Right atrium auricular region (tissue), 2 donors: ENCODE measurements around the gene NET1. TPM values are rescaled to one million over a fixed set of nuclear protein-coding genes. Genes with fewer than 3 reads are reported as not detected.

Experiments used
- DNase-seq: peaks from one replicate; pipeline ENCODE4 v3.0.0-alpha.2; 2019; ENCODE audit warnings: low spot score
- H3K27ac ChIP-seq, 2 donors: fragments of 200-600 bp; sonication (generic); 1 replicate in 1 of 2; 2 replicates in 1 of 2; pipeline ENCODE4 v1.5.1; 2016 to 2019
- H3K27me3 ChIP-seq, 2 donors: fragments of 200-600 bp; sonication (generic); one replicate each; pipeline versions ENCODE4 v1.5.1 to v1.6.0; 2017 to 2019
- H3K36me3 ChIP-seq: fragments of 200-600 bp; sonication (generic); one replicate; pipeline ENCODE4 v1.5.1; 2016
- H3K4me1 ChIP-seq, 2 donors: fragments of 200-600 bp; sonication (generic); one replicate each; pipeline versions ENCODE4 v1.5.1 to v1.6.0; 2017 to 2019
- H3K4me3 ChIP-seq, 2 donors: fragments of 200-600 bp; sonication (generic); 1 replicate in 1 of 2; 2 replicates in 1 of 2; pipeline ENCODE4 v1.5.1; 2017 to 2019; ENCODE audit warnings: mild to moderate bottlenecking in 1 of 2, moderate library complexity in 1 of 2
- H3K9me3 ChIP-seq, 2 donors: fragments of 200-600 bp; sonication (generic); one replicate each; pipeline ENCODE4 v1.5.1; 2019
- total RNA-seq, 2 donors: library from RNA; depleted of rRNA; stranded (reverse); fragments of >200 nt; gene quantifications; one replicate each; pipeline ENCODE4 v1.1.0, GENCODE V29; 2016
- TF ChIP-seq, protein P1 (sequence below), 2 donors: fragments of 200-600 bp; sonication (generic); IDR thresholded peaks; one replicate each; pipeline ENCODE4 v1.5.1; 2019; ENCODE audit warnings: antibody characterized with exemption in 2 of 2

NET1 gene
- total RNA-seq, 2 donors from 2014 or later = 12.8 to 19.8 TPM

DNA sequence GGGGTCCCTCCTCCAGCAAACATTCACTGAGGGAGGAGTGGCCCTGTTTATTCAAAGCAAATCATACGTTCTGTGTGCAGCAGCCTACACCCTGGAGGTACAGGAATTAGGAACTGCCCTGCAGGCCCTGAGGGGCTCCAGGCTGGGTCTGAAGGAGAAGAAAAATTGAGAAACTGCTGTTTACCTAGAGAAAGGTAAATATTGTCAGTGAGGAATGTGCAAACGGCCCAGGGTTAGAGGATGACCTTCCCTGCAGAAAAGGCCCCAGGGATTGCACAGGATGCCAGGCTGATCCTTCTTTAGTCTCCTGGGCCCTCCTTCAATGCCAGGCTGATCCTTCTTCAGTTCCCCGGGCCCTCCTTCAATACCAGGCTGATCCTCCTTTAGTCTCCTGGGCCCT is 81.3 kb downstream of the NET1 start:
- H3K4me1 ChIP-seq = no peaks in the 10 kb centered on the region
- DNase-seq = no peak
- H3K4me3 ChIP-seq = no peak overlapping the region
- H3K27ac ChIP-seq = no peak overlapping the region
- H3K27me3 ChIP-seq = no peaks in the 10 kb centered on the region
- TF ChIP-seq, protein P1, sequence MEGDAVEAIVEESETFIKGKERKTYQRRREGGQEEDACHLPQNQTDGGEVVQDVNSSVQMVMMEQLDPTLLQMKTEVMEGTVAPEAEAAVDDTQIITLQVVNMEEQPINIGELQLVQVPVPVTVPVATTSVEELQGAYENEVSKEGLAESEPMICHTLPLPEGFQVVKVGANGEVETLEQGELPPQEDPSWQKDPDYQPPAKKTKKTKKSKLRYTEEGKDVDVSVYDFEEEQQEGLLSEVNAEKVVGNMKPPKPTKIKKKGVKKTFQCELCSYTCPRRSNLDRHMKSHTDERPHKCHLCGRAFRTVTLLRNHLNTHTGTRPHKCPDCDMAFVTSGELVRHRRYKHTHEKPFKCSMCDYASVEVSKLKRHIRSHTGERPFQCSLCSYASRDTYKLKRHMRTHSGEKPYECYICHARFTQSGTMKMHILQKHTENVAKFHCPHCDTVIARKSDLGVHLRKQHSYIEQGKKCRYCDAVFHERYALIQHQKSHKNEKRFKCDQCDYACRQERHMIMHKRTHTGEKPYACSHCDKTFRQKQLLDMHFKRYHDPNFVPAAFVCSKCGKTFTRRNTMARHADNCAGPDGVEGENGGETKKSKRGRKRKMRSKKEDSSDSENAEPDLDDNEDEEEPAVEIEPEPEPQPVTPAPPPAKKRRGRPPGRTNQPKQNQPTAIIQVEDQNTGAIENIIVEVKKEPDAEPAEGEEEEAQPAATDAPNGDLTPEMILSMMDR (IDR thresholded peaks at IDR 0.05) = no peak
- H3K9me3 ChIP-seq = peaks cover 0 to 9% of the 10 kb centered on the region in 2 donors
- H3K36me3 ChIP-seq = no peaks in the 10 kb centered on the region

DNA sequence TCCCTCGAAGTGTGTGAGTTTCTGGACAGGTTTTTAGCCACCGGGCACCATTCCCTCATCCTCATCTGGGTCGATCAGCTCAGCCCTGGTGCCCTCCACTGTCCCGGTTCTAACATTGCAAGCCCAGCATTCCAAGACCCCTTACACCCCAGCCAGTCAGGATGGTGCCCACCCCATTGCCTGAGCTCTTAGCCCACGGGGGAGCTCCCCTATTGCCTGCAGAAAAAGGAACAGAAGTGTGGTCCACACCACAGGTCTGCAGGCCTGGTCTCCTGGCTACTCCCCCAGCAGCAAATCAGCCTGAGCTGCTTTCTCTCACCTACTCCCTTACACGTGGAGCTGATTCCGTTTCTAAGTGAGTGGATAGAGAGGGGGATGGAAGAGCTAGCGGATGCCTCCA is 82.3 kb downstream of the NET1 start:
- H3K27me3 ChIP-seq = no peaks in the 10 kb centered on the region
- TF ChIP-seq, protein P1 (IDR thresholded peaks at IDR 0.05) = no peak
- H3K4me3 ChIP-seq = no peak overlapping the region
- H3K4me1 ChIP-seq = no peaks in the 10 kb centered on the region
- peaks cover 0 to 9% of the 10 kb centered on the region in 2 donors for H3K9me3 ChIP-seq
- no peak for DNase-seq
- H3K36me3 ChIP-seq = no peaks in the 10 kb centered on the region
- H3K27ac ChIP-seq = no peak overlapping the region

DNA sequence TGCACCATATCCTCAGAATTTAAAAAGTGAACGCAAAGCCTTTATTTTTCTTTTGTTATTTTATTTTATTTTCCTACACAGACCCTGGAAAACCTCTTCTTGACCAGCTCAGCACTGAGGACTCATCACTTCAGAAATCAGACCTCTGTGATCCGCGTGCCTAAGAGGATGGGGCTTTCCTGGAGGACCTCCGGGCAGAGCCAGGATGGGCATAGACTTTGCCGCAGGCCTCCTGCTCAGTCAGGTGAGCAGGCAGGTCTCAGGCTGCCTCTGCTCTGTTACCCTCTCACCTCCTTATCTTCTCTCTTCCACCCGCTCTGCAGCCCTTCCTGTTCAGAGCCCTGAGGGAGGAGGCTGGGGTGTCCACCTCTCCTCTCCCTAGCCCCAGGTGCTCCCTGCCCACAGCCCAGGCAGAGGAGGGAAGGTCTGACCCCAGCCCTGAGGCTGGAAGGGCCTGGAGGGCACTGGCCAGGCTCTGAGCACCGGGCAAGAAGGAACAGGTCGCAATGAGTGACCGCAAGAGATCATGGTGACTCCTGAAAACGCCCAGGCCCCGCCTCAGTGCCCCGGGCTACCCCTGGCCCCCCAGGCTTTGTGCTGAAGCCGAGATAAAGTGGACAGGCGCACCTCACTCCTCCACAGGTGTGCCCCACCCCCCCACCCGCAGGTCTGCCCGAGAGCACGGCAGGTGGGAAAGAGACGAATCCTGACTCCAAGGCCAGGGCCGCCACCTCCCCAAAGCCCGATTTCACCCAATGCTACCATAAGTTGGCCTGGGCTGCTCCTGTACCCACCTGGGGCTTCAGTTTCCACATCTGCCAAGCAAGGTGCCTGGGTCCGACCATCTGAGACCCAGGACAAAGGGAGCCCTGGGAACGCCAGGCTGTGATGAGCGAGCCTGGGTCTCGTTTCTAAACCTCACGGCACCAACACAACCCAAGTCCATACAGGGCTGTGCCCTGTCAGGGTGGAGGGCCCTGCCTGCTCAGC is 84.2 kb downstream of the NET1 start:
- H3K9me3 ChIP-seq = peaks cover 0 to 9% of the 10 kb centered on the region in 2 donors
- TF ChIP-seq, protein P1 (IDR thresholded peaks at IDR 0.05) = no peak

DNA sequence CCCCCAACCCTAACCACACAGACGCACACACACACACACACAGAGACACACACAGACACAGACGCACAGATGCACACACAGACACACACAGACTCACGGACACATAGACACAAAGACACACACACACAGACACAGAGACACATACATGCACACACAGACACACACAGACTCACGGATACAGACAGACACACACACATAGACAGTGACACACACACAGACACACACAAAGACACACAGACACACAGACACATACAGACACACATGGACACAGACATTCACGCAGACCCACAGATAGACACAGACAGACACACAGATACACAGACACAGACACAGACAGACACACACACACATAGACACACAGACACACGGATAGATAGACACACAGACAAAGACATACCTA is 84.9 kb downstream of the NET1 start:
- DNase-seq = no peak
- Histone ChIP-seq H3K4me1 (no peaks in the 10 kb centered on the region), H3K4me3 (no peak overlapping the region), H3K36me3 (no peaks in the 10 kb centered on the region), H3K27ac (no peak overlapping the region), H3K9me3 (peaks cover 0 to 3% of the 10 kb centered on the region in 2 donors), H3K27me3 (no peaks in the 10 kb centered on the region)
- TF ChIP-seq, protein P1 (IDR thresholded peaks at IDR 0.05) = no peak

More for the DNA sequence above, 84.2 kb downstream of the NET1 start:
- H3K27me3 ChIP-seq = no peaks in the 10 kb centered on the region
- H3K4me3 ChIP-seq = no peak overlapping the region
- H3K27ac ChIP-seq = no peak overlapping the region
- no peaks in the 10 kb centered on the region for H3K4me1 ChIP-seq
- no peak for DNase-seq
- no peaks in the 10 kb centered on the region for H3K36me3 ChIP-seq

DNA sequence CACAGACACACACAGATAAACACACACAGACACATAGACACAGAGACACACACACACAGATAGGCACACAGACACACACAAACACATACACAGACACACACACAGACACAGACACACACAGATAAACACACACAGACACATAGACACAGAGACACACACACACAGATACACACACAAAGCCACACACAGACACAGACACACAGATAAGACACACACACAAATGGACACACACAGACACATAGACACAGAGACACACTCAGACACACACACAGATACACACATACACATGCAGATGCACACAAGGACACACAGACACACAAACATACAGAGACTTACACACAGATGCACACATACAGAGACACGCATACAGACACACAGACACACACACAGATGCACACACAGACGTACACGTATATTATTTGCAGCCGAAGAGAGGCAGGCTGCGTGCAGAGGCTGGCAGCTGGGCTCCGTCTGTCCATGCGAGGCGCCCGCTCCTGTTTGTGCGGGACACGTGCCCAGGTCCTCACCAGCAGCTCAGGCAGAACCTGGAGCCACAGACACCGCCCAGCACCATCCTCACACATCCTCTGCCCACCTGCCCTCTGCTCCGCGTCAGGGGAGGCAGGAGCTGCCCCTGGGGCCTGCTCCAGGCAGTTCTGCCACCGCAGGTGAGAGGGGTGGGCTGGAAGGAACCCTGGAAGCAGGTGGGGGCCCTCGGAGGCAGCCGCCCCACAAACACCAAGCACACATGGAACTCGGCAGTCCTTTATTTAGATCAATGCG is 85.8 kb downstream of the NET1 start:
- H3K27me3 ChIP-seq = no peaks in the 10 kb centered on the region
- no peak for DNase-seq
- TF ChIP-seq, protein P1 (IDR thresholded peaks at IDR 0.05) = no peak
- no peak overlapping the region for H3K4me3 ChIP-seq
- H3K27ac ChIP-seq = no peak overlapping the region
- H3K9me3 ChIP-seq = no peaks in the 10 kb centered on the region
- no peaks in the 10 kb centered on the region for H3K4me1 ChIP-seq
- no peaks in the 10 kb centered on the region for H3K36me3 ChIP-seq
